ENCODE data around the gene RICTOR.
"Not testable (repeated sequence)": the region's sequence is repeated elsewhere in the genome, so short reads cannot be mapped to it uniquely, and the experiment has no call there.

The RICTOR gene

DNA sequence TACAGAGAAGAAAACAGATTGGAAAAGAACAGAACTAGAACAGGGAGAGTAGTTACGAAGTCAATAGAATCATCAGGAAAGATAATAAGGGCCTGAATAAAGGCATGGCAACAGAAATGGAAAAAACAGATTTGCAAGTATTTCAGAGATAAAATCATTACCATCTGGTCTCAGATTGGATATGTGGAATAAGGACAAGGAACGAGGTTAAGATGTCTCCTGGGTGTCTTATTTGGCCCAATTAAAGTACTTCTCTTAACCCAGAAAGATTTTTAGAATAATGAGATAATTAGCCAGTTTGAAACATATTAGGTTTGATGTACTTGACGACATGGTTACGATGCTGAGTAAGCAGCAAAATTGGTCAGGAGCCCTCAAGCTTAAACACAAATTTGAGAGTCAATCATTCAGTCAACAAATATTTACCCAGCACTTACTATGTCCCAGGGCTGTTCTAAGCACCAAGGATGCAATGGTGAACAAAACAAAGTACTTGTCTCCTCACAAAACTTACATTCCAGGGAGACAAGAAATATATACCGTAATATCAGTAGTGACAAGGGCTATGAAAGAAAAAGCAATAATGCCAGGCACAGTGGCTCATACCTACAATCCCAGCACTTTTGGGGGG is 18.3 kb downstream of the RICTOR start:
- no peak for DNase-seq (ENCODE audit: low read depth in 2 of 2, low spot score in 1 of 2)

DNA sequence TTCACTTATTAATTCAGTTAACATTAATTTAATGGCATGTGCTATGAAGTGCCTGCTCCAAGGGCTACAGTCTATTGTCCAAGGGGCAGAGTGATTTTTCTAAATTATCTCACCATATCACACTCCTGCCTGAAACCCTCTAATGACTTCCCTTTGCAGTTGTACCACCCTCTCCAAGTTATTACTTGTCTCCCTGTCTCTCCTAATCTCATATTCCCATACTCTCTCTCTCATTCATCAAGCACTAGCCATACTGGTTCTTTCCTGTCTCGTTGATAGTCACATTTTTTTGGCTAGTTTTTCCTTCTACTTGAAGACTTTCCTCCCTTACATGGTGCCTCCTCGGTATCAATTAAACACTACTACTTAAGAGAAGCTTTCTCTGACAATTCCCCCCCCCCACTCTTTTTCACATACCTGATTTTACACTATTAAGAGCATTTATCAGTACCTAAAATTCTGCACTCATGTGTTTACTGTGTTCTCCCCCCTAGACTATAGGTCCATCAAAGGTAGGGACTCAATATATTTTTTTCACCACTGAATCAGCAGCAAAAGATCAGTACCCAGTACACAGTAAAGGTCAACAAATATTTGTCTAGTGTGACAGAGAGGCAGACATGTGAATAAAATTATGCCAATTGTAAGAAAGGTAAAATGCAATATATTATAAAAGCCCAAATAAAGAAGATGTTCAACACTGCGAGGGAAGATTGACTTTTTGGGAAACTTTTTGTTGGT is 19.0 kb downstream of the RICTOR start:
- DNase-seq (ENCODE audit: low read depth in 2 of 2, low spot score in 1 of 2): no peak

- DNase-seq (ENCODE audit: low read depth in 2 of 2, low spot score in 1 of 2): no peak
These were observed 21.0 kb downstream of the RICTOR start for GRCh38 chr5:39053189-39053588.

GRCh38 chr5:39052141-39052540 is 22.1 kb downstream of the RICTOR start:
- no peak for DNase-seq (ENCODE audit: low read depth in 2 of 2, low spot score in 1 of 2)

DNA sequence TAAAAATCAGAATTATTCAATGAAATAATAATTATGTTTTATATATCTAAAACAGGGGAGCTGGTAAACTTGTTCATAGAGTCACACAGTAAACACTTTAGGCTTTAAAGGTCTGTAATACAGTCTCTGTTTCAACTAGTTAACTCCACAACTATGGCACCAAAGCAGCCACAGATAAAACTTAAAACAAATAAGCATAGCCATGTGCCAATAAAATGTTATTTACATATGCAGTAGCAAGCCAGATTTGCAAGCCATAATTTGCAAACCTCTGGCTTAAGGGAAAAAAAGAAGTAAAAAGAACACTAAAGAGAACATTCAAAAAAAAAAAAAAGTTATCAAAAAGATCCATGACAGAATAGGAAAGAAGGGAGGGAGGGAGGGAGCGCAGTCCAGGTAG is 24.9 kb downstream of the RICTOR start:
- no peak for DNase-seq (ENCODE audit: low read depth in 2 of 2, low spot score in 1 of 2)

GRCh38 chr5:39040875-39041274 is 33.3 kb downstream of the RICTOR start:
- DNase-seq (ENCODE audit: low read depth in 2 of 2, low spot score in 1 of 2): no peak

DNA sequence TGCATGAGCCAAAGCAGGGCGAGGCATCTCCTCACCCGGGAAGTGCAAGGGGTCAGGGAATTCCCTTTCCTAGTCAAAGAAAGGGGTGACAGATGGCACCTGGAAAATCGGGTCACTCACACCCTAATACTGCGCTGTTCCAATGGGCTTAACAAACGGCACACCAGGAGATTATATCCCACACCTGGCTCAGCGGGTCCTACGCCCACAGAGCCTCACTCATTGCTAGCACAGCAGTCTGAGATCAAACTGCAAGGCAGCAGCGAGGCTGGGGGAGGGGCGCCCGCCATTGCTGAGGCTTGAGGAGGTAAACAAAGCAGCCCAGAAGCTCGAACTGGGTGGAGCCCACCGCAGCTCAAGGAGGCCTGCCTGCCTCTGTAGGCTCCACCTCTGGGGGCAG is 39.7 kb downstream of the RICTOR start:
- DNase-seq (ENCODE audit: low read depth in 2 of 2, low spot score in 1 of 2): not testable (repeated sequence)

DNA sequence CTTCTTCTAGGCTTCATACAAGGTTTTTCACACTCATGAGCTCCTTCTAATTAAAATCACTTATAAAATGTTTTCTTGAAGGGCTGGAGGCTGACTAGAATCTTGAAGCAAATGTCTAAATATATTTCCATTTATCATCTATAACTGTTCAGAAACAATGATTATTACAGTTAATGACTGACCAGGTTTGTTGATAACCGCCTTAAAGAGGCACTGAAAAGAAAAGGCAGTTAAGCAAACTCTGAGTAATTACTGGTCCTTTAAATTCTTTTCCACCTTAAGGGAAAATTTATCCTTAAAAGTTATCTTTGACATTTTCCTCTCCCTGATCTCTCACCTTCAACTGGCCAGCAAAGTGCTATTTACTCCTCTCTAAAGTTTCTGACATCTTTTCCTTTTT is 43.2 kb downstream of the RICTOR start:
- no peak for DNase-seq (ENCODE audit: low read depth in 2 of 2, low spot score in 1 of 2)

DNA sequence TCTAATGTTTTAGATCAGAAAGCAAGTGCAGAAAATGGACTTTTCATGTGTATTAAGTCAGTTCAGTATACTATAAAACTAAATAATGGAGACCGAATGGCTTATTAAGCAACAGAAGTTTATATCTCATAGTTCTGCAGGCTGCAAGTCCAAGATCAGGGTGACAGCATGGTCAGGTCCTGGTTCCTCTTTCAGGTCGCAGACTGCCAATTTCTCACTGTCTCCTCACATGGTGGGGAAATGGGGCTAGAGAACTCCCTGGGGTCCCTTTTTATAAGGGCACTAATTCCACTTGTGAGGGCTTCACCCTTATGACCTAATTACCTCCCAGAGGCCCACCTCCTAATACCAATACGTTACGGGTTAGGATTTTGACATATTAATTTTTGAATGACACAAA is 48.7 kb downstream of the RICTOR start:
- no peak for DNase-seq (ENCODE audit: low read depth in 2 of 2, low spot score in 1 of 2)

- no peak for DNase-seq (ENCODE audit: low read depth in 2 of 2, low spot score in 1 of 2)
These were observed 49.3 kb downstream of the RICTOR start for GRCh38 chr5:39024884-39025283.

DNA sequence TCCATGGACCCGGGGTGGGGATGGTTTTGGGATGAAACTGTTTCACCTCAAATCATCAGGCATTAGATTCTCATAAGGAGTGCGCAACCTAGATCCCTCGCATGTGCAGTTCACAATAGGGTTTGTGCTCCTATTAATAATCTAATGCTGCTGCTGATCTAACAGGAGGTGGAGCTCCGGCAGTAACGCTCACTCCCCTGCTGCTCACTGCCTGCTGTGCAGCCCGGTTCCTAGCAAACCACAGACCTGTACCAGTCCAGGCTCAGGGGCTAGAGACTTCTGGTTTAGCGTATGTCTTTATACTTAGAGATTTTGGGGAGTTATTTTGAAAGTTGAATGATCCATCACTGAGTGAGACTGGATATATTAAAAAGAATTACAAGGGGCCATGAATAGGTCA is 50.2 kb downstream of the RICTOR start:
- no peak for DNase-seq (ENCODE audit: low read depth in 2 of 2, low spot score in 1 of 2)

DNA sequence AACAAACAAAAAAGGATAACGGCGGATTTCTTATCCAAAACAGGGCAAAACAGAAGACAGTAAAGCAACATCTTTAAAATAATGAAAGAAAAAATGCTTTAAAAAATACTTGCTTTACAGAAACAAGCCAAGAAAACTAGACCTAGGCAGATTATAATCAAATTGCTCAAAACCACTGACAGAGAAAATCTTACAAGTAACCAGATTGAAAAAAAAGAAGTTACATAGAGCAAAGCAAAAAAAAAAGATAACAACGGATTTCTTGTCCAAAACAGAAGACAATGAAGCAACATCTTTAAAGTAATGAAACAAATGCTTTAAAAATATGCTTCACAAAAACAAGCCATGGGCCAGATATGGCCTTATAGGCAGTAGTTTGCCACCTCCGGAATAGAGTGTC is 51.1 kb downstream of the RICTOR start:
- DNase-seq (ENCODE audit: low read depth in 2 of 2, low spot score in 1 of 2): no peak

GRCh38 chr5:39022151-39022550 is 52.0 kb downstream of the RICTOR start:
- DNase-seq (ENCODE audit: low read depth in 2 of 2, low spot score in 1 of 2): no peak

DNA sequence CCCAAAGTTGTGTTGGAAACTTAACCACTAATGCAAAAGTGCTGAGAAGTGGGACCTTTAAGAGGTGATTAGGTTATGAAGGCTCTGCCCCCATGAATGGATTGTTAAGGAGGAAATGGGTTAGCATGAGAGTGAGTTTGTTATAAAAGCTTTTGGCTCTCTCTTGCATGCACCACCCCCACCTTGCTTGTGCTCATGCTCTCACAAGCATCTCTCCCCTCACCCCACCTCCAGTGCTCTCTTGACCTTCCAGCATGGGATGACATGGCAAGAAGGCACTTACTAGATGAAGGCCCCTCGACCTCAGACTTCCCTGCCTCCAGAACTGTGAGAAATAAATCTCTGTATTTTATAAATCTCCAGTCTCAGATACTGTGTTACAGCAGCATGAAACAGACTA is 52.8 kb downstream of the RICTOR start:
- DNase-seq (ENCODE audit: low read depth in 2 of 2, low spot score in 1 of 2): no peak

GRCh38 chr5:39020458-39020857 is 53.7 kb downstream of the RICTOR start:
- DNase-seq (ENCODE audit: low read depth in 2 of 2, low spot score in 1 of 2): no peak

DNA sequence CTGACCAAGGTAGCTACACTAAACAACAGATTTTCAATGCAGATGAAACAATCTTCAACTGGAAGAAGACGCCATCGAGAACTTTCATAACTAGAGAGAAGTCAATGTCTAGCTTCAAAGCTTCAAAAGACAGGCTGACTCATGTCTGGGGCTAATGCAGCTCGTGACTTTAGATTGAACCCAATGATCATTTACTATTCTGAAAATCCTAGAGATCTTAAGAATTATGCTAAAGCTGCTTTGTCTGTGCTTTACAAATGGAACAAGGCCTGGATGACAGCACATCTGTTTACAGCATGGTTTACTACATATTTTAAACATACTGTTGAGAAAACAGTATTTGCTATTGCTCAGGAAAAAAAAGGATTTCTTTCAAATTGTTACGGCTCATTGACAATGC is 54.9 kb downstream of the RICTOR start:
- DNase-seq (ENCODE audit: low read depth in 2 of 2, low spot score in 1 of 2): no peak

DNA sequence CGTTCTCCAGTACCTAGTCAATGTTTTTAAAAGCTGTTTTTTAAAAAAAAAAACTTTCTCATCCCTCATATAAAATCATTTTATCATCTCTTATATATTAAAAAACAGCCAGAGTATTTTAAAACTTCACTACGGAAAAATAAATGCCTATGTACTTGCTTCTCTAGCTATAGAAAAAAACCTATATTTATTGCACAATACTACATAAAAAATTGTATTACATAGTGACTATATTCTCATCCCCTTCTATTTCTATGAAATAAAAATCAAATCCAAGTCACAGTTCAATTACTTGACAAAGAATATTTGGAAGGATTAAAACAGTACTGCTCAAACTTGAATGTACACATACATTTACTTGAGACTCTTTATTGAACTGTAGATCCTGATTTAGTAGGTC is 56.7 kb downstream of the RICTOR start:
- DNase-seq (ENCODE audit: low read depth in 2 of 2, low spot score in 1 of 2): no peak

GRCh38 chr5:39016587-39017275 is 57.5 kb downstream of the RICTOR start:
- DNase-seq (ENCODE audit: low read depth in 2 of 2, low spot score in 1 of 2): no peak

GRCh38 chr5:39015743-39016586 is 58.2 kb downstream of the RICTOR start:
- no peak for DNase-seq (ENCODE audit: low read depth in 2 of 2, low spot score in 1 of 2)

DNA sequence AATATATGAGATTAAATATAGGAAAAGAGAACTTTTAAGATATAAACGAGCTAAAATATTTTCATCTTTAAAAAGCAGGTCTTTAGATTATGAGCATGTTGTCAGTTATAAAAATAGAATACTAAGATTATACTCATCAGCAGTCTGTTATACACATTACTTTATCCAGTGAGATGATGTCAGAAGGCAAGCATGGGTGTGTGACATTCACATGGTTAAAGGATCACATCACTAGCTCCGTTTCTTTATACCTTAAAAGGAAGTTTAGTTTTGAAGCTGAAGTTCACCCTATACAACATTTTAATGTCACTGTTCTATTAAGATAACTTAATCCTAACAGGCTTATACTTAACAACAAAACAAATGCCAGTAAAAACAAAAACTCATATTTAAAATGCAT is 59.6 kb downstream of the RICTOR start:
- no peak for DNase-seq (ENCODE audit: low read depth in 2 of 2, low spot score in 1 of 2)

DNA sequence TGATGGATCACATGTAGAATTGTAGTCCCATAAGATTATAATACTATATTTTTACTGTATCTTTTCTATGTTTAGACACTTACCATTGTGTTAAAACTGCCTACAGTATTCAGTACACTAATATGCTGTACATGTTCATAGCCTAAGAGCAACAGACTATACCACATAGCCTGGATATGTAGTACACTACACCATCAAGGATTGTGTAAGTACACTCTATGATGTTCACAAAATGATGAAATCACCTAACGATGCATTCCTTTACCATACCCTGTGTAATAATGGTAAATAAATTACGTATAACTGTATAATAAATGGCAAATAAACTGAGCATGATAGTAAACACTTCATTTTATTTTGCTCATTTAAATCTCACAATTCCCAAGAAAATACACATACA is 60.3 kb downstream of the RICTOR start:
- DNase-seq (ENCODE audit: low read depth in 2 of 2, low spot score in 1 of 2): no peak

DNA sequence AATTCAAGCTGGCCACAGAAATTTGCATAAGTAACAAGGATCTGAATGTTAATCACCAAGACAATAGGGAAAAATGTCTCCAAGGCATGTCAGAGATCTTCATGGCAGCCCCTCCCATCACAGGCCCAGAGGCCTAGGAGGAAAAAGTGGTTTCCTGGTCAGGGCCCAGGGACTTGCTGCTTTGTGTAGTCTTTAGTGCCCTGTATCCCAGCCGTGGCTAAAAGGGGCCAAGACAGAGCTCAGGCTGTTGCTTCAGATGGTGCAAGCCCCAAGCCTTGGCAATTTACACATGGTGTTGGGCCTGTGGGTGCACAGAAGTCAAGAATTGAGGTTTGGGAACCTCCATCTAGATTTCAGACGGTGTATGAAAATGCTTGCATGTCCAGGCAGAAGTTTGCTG is 63.2 kb downstream of the RICTOR start:
- not testable (repeated sequence) for DNase-seq (ENCODE audit: low read depth in 2 of 2, low spot score in 1 of 2)

All from stimulated activated CD8-positive, alpha-beta memory T cell treated with anti-CD3 and anti-CD28 coated beads, Interleukin-4, amount 100 ng/mL, for 1 hour (primary cell).